GM12864 (cell line): Measurements from ENCODE around the gene PRR7.

ENCODE experiments used
- DNase-seq: peaks from one replicate; pipeline ENCODE4 v3.0.0-alpha.2; 2011; ENCODE audit warnings: low read depth
- H3K4me3 ChIP-seq: 2 replicates; pipeline ENCODE4 v1.5.1; 2011; ENCODE audit warnings: mild to moderate bottlenecking, low read depth, low read length, control low read depth
- CTCF ChIP-seq: IDR thresholded peaks from 2 replicates; pipeline ENCODE4 v1.5.1; 2011; ENCODE audit warnings: low read depth, mild to moderate bottlenecking, moderate library complexity, low read length, control low read depth, inconsistent platforms; ENCODE audit errors: missing control alignments

Gene PRR7

DNA sequence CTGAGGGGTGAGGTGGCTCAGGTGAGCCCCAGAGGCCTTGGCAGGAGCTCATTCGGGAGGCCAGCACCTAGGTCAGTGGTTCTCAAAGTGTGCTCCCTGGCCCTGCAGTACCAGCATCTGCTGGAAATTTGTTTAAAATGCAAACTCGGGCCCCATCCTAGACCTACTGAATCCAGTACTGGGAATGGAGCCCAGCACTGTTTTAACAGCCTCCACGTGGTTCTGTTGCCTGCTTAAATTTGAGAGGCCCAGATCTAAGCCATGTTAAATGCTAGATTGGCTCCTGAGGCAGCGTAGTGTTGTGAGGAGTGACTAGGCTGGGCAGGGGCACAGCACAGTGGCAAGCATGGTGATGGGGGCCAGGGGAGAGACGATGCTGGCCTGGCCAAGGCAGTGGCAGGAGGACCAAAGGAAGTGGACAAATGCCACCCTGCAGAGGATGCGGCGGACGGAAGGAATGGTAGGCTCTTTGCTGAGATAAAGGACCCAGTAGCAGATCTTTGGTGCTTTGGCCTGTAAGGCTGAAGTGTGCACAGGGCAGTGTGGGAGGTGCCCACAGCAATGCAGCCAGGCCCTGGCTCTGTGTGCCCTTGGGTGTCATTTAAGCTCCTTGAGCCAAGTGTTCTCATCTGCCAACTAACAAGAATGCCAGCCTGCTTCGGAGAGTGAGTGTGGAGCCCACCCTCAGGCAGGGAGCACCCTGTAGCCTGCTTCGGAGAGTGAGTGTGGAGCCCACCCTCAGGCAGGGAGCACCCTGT lies 4.2 kb downstream of the PRR7 start:
- no peak overlapping the region for H3K4me3 ChIP-seq
- TF ChIP-seq CTCF = no peak
- no peak for DNase-seq

DNA sequence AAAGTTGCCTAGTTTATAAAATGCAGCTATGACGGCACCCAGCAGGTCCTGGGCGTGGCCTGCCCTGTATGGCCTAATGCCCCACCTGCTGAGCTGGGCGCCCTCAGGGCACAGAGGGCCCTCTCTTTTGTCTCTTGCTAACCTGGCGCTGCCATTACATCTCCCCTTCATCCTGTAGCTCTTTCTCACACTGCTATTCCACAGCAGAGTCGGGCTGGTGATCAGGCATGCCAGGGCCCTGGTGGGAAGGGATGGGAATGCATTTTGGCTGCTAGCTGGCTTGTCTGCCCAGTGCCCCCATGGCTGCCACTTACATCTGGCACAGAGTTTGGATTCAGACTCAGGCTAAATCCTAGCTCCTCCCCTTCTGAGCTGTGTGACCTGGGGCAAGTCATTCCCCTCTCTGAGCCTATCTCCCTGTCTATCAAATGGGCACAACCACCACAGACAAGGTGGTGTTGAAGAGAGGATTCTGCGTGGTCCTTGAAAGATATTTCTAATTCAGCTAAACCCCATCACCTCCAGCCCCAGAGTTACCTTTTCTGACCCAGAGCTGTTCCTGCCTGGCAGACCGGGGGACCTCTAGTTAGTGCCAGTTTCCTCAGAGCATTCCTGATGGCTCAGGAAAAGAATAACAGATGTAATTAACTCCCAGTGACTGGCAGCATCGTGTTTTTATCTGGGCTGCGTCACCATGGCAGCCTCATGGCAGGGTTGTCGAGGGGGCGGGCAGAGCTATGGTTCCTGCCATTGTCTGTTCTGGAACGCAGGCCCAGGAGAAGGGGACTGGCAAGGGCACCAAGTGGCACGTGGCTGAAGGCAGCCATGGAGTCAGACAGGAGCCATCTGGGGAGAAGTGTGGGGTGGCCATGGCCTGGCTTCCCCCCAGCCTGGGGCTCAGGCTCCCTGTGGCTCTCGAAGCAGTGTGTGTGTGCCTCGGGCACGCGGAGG lies 6.3 kb downstream of the PRR7 start:
- DNase-seq = no peak
- TF ChIP-seq CTCF = no peak
- no peak overlapping the region for H3K4me3 ChIP-seq

DNA sequence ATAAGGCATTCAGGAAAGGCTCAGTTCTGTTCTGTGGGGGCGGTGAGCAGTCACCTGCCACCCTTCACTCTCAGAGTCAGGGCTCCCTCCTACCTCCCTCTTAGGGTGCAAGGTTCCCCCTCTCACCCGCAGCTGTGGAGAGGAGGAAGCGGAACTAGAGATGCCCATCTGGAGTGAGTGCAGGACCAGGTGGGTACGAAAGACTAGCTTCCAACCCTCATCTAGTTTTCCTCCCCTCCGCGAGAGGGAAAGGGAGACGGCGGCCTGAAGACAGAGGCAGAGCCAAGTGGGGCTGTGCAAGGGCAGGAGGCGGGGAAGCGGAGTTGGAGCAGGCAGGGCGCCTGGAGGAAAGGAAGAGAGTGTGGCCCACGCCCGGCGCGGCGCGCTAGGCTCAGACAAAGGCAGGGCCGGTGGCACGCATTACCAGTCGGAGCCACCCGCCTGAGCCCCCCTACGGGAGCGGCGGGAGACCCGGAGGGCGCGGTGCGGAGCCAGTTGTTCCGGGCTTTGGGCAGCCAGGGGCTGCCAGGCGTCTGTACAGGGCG lies 7.3 kb downstream of the PRR7 start:
- TF ChIP-seq CTCF = no peak
- DNase-seq = no peak
- peak overlapping the region; percentile 76 for H3K4me3 ChIP-seq

- peak; percentile 82 for TF ChIP-seq CTCF
- DNase-seq = peak; percentile 65
- H3K4me3 ChIP-seq = peak overlapping the region; percentile 76
Observed at GRCh38 chr5:177454397-177455035, 7.9 kb downstream of the PRR7 start.

DNA sequence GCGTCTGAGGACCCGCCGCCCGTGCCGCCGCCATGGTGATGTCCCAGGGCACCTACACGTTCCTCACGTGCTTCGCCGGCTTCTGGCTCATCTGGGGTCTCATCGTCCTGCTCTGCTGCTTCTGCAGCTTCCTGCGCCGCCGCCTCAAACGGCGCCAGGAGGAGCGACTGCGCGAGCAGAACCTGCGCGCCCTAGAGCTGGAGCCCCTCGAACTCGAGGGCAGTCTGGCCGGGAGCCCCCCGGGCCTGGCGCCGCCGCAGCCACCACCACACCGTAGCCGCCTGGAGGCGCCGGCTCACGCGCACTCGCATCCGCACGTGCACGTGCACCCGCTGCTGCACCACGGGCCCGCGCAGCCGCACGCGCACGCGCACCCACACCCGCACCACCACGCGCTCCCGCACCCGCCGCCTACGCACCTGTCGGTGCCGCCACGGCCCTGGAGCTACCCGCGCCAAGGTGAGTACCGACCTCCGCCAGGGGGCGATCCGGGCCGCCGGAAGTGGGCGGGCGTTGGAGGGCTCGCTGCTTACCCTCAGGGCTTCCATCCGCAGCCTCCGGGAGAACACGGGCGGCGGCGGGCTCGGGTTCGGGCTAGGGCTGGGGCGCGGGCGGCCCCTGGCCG lies 8.5 kb downstream of the PRR7 start:
- peak; percentile 75 for TF ChIP-seq CTCF
- DNase-seq = peak; percentile 59
- H3K4me3 ChIP-seq = peak overlapping the region; percentile 76
